GM21367 (cell line): ENCODE measurements around the gene DENND2A.
"Not testable (repeated sequence)": the region's sequence is repeated elsewhere in the genome, so short reads cannot be mapped to it uniquely, and the experiment has no call there.

Experiments
- ATAC-seq: cut with Tn5 transposase; IDR thresholded peaks from one replicate; pipeline ENCODE4 v1.9.1; 2021; ENCODE audit not compliant: unreplicated experiment

DENND2A gene

DNA sequence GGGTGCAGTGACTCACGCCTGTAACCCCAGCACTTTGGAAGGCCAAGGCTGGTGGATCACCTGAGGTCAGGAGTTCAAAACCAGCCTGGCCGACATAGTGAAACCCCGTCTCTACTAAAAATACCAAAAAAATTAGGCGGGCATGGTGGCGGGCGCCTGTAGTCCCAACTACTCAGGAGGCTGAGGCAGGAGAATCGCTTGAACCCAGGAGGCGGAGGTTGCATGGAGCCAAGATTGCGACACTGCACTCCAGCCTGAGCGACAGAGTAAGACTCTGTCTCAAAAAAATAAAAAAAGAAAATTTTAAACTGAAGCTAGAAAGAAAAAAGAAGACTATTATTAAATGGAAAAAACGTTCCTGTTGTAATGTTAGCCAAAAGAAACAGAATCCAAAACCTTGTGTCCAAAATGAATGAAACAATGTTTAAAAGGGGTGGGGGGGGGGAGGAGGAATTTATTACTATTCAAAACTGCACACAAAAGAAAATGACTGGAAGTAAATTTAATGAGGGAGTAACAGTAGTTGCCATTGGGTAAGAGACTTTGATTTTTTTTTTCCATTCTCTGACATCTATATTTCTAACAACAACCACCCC is 20.6 kb downstream of the DENND2A start:
- not testable (repeated sequence) for ATAC-seq

DNA sequence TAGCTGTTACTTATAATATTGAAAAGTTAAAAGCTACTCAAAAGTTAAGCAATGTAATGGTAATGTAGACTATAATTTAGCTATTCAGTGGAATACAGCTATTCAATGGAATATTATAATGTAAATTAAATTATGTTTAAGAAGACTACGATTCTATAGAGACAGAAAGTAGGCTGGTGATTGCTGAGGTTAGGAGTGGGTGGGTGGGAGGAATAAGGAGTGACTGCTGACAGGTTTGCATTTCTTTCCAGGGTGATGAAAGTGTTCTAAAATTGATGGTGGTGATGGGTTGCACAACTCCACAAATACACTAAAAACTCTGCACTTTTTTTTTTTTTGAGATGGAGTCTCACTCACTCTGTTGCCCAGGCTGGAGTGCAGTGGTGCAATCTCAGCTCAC is 21.4 kb downstream of the DENND2A start:
- no peak for ATAC-seq

DNA sequence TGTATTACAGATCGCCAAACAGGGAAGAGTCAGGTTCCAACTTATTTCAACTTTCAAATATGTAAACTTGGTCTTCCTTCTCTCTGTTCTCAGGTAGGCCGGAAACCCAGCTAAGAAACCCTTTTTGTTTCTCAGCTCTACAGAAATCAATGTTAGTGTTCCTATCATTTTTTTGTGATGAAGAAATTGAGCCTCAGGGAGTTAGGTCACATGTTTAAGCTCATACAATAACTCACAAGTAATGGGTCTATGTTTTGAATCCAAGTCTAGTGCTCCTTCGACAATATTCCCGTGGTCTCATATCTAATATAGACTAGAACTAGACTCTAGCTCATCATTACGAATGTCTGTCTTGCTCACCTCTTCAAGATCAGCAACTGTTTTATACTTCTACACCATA is 22.3 kb downstream of the DENND2A start:
- no peak for ATAC-seq

DNA sequence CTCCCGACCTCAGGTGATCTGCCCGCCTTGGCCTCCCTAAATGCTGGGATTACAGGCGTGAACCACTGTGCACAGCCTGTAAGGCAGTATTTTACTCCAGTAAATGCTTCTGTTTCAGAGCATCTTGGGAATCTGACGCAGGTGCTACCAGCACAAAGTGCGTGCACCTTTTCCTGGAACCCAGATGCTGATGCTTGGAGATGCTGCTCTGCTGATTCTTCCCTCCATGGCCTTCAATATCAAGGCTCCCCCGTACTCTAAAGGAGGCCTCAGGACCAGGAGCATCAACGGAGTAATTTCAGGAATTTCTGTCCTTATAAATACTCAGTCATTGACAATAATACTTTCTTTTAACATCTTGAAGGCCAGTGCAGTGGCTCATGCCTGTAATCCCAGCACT is 23.5 kb downstream of the DENND2A start:
- ATAC-seq, result no peak

DNA sequence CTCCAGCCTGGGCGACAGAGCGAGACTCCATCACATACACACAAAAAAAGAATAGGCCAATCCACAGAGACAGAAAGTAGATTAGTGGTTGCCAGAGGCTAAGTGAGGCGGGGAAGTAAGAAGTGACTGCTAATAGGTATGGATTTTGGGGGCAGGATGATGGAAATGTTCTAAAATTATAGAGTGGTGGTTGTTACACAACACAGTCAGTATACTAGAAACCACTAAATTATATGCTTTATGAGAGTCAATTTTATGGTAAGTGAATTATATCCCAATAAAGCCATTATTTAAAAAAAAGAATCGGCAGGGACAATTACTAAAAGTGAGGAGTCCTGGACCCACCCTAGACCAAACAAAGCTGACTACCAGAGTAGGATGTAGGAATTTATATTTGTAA is 24.3 kb downstream of the DENND2A start:
- ATAC-seq, result no peak

DNA sequence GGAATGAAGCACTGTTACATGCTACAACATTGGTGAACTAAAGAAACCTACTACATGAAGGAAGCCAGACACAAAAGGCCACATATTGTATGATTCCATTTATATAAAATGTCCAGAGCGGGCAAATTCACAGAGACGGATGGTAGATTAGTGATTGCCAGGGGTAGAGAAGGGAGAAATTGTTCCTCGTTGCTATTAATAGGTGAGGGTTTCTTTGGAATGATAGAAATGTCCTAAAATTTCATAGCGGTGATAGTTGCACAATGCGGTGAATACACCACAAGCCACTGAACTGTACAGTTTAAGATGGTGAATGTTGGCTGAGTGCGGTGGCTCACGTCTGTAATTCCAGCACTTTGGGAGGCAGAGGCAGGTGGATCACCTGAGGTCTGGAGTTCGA is 29.0 kb downstream of the DENND2A start:
- no peak for ATAC-seq

DNA sequence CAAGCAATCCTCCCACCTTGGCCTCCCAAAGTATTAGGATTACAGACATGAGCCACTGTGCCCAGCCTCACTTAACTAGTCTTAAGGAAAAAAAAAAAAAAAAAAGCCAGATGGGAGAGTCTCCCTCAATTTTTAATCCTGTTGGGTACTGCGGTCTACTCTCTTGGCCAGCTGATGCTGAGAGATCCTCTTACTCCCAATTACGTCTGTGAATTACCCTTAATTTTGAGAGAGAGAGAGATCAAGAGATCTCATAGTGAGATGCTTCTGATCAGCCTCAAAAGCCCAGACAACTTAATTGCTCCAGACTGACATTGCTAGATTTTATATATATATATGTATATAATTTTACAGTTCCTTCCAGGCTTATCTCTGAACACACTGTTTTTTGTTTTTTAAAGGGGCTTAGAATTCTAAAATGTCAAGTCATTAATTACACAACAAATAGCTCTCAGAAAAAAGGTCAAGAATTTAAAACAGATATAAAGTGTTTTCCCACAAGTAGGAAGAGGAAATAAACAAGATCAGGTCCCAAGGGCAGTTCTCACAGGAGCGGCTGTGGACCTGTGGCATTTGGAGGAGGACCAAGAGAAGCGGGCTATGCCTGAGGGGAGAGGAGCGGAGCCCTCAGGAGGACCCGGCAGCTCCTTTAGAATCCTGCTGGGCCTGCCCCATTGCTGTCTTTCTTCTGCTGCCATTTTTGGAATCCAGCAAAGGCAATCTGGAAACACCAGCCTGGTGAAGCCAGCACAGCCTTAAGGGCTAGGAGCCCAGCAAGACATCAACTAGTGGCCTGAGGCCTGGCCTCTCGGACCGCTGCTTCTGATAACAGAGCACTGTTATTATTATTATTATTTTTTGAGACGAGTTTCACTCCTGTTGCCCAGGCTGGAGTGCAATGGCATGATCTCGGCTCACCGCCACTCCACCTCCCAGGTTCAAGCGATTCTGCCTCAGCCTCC is 30.1 kb downstream of the DENND2A start:
- ATAC-seq, result no peak

DNA sequence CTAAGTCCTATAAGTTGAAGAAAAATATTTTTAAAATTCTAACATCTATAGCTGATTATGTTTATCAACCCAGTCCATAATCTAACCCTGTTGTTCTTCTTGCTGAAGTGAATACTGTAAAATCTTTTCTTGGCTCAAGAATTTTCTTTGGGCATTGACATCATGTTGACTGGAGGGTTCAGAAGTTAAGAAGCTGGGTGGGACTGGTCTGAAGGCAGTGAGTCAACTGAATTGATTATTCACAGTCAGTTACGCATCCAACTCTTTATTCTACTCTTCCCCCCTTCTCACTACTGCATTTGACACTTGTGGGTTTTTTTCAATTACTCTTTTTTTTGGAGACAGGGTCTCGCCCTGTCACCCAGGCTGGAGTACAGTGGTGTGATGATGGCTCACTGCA is 31.0 kb downstream of the DENND2A start:
- no peak for ATAC-seq

DNA sequence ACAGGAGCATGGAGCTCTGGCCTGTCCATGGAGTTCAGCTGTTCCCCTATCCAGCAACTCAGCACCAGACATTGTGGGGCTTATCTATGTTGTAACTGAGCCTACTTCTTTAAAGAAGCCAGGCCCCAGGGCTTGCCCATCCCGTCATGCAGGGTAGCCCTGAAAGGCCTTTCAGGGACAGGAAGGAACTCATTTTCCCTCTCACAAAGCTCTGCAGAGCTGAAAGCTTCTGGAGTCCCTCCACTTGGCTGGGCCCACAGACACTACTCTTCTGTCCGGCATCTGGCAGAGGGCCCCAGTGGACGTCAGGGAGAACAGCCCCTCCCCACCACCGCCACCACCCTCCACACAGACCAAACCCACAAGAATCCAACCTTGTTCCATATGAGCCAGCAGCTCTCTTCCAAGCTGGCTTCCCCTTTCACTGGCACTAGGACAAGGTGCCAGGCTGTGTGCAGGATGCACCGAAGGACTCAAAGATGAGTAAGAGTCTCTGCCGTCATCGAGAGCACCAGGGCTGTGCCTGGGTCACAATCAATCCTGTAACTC is 33.1 kb downstream of the DENND2A start:
- ATAC-seq, result no peak

DNA sequence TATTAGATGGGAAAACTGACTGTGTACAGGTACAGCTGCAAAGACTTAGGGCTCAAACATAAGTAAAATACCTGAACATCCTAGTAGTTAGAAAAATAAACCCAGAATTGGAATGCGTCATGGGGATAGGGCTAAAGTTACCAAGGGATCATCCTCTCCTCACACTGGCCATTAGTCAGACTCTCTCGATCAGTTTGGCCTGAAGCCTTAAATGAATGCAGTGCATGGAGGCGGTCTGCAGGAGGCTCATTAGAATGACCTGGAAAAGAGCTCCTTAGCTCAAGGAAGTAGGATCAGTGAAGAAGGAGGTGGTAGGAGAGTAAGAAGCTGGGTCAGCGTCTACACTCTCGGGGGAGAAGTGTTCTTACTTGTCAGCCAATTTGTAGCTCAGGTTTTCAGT is 35.3 kb downstream of the DENND2A start:
- ATAC-seq, result no peak

DNA sequence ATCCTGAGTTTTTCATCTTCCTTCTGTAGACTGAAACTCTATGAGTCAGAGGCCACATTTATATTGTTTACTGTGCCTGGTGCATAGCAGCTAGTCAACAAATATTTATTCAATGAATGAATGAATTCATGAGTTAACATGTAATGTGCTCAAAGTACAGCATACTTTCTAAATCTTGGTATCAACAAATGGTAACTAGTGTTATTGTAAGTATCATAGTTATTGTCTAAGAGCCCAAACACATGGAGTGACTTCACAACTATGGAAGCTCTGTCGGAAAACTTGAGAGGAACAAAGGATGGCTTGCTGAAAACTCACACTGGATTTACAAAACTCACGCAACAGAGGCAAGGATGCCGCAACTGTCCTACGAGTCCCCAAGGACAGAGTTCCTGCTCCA is 35.9 kb downstream of the DENND2A start:
- ATAC-seq, result no peak

DNA sequence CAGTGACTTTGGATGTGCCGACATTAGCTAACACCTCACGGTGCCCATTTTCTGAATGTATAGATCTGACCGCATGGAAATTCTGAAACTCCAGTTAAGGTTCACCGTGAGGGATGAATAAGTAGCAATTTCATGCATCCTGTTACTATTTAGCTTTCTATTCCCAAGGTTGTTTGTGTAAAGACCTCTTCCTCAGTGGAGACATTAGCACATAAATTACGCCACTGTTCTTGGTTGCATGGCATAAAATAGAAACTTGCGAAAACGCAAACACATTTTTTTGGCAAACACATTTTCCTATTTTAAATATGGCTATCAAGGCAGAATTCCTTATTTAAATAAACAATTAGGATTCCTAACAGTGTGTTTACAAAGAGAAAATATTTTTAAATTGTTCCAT is 36.5 kb downstream of the DENND2A start:
- ATAC-seq, result no peak

DNA sequence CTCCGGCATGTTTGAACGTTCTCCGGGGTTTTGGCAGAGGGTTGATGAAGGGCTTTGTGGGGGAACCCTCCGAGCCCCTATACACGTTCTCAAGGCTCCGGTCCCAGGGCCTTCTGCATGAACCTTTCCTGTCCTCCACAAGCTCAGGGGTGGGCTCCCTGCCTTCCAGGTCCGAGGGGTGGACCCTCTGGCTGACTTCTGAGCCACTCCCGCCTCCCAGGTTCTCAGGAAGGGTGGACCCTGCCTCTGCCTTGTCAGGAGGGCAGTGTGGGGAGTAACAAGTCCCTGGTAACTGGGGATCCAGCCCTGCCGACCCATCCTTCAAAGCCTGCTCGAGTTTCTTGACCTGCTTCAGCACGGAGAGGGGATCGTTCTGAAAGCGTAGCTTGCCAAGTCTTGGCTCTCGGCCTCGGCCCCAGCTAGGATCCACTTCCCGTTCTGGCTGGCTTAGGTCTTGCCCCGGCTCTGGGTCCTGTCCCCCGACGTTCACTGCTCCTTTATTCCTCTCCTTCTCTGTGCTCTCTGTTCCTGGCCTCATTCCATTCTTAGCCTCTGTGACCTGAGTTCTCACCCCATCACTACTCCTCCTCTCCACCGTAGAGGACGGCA is 38.9 kb downstream of the DENND2A start:
- no peak for ATAC-seq

DNA sequence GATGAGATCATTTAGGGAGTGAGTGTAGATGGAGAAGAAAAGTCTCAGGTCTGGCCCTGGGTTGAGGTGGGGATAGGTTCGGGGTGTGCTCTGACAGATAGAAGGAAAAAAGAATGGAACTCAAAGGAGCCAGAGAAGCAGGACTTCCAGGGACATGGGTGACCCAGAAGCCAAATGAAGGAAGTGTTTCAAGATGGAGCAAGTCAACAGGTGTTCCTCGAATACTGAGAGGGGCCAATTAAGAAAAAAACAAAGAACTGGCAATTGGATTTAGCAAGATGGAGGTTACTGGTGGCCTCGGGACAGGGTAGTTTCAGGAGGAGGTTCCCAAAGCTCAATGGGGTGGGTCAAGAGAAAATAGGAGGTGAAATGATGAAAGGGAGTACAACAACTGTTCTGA is 40.3 kb downstream of the DENND2A start:
- no peak for ATAC-seq

DNA sequence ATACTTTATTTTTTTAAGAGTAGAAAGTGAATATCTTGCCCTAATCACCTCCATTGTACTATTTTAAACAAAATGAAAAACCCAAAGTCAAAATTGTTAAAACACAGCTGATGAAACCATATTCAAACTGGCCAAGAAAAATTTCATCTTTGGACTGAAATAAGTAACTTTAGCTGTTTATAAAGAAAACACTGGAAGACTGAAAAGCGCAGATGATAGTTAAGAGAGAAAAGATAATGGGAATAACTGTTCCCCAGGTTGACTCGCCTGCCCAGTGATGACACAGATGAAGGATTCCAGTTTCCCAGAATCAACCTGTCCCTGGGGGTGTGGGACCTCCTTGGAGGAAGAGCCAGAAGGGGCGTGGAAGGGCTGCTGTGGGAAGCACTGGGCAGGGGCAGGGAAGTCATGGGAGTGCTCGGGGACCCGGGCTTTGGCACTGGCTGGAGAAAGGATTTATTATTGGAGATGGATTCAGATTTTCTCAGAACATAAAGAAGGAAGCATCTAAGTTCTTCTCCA is 43.1 kb downstream of the DENND2A start:
- no peak for ATAC-seq

DNA sequence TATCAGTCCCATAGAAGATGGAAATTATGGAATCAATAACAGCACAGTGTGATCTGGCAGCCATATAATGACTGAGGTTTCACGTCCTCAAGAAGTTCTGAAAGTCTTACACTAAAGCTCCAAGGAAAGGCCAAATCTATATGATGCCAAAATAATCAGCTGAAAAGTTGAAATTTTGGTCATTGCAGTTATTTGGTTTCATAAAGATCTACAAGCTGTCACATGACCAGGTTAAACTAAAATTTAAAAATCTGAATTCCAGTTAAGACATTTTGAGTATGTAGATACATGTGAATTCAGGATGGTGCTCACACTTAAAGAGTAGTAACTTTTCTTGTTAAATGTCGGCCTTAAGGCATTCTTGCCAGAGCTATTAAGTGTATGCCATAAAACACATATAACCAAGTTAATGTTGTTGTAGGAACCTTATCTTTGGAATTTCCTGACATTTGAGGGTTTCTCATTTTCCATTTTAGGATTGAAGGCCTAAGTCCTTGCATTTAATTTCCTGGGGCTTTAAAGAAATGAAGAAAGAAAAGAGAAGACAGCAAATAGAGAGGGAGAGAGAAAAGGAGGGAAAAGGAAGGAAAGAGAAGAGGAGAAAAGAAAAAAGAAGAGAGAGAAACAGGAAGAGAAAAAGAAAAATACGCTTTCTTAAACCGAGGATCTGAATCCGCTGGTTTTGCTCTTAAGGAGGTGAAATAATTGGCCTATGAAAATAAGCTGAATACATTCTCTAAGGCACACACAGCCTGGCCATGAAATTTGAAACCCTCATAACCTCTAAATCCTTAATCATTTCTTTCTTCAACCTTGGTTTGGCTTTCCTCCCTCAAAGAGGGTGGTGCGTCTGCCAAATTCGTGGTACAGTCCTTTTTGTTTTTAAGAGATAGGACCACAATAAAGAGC is 43.8 kb downstream of the DENND2A start:
- no peak for ATAC-seq

DNA sequence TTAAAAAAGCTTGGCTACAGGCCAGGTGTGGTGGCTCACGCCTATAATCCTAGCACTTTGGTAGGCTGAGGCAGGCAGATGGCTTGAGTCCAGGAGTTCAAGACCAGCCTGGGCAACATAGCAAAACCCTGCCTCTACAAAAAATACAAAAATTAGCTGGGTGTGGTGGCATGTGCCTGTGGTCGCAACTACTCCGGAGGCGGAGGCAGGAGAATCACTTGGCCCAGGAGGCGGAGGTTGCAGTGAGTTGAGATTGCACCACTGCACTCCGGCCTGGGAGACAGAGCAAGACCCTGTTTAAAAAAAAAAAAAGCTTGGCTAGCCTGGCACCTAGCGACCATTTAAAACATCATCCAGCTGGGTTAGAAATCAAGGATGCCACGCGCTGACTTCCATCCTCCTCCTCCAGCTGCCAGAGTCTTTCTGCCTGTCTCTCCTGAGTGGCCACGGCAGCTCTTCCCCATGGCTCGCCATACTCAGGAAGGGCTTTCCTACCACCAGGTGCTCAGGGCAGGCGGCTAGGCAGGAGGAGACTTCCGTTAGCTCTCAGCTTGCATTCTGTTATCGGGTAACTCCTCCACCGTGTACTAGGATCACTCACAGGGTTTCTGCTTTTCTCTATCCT is 45.0 kb downstream of the DENND2A start:
- ATAC-seq, result no peak

DNA sequence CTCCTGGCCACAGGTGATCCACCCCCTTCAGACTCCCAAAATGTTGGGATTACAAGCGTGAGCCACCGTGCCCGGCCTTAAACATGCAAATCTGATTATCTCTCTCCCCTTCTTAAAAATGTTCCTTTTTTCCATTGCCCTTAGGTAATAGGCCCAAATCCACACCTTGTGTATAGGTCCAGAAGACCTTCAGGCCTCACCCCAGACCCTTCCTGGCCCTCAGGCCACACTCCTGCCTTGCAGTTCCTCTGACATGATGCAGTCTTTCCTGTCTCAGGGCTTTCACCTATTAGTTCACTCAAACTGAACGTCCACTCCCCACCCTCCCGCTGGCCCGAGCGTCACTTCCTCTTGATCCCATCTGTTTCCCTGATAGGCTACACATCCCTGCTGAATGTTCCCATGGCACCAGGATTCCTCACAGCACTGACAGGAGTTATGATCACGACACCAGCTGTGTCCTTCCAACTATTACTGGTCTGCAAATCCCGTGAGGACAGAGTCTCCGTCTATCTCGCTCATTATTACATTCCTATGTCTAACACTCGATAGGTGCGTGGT is 46.4 kb downstream of the DENND2A start:
- ATAC-seq, result no peak

DNA sequence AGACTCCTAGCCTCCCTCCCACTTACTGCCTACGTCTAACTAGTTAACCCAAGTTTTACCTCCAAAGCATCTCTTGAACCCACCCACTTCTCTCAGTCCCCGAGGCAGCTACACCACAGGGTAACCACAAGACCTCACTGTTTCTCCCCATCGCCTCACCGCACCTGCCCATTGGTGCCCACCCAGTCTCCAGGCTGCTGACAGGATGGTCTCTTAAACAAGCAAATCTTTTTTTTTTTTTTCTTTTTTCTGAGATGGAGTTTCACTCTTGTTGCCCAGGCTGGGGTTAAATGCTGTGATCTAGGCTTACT is 47.0 kb downstream of the DENND2A start:
- no peak for ATAC-seq
